PC-9 (cell line): ENCODE results near the gene EGFL8.

Source experiments
- EZH2 ChIP-seq: fragments of 200-600 bp; sonication (generic); IDR thresholded peaks from 2 replicates; pipeline ENCODE4 v1.8.0; 2017; ENCODE audit warnings: antibody characterized with exemption, low read depth
- TF ChIP-seq, protein P1 (sequence below): fragments of 200-600 bp; sonication (generic); conservative IDR thresholded peaks from 2 replicates; pipeline ENCODE4 v1.6.1; 2017; ENCODE audit warnings: mixed run types, antibody characterized with exemption, mild to moderate bottlenecking, moderate library complexity

DNA sequence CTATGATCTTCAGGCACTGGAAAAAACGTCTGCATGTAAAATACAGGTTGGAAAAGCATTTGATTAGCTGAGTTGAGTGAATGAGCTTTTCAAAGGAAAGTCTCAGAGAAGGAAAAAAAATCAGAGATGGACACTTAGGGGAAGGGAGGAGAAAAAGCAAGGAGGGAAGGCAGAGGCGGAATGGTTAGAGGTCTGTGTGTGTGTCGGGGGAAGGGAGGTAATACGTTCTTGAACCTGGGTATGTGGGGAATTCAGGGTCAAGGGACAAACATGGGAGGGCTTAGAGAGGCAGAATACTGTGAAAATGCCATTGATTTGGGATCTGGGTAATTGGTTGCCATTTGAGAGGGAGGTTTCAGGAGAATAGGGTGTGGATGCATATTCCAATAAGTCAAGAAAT lies 17.7 kb upstream of the EGFL8 start:
- TF ChIP-seq, protein P1, sequence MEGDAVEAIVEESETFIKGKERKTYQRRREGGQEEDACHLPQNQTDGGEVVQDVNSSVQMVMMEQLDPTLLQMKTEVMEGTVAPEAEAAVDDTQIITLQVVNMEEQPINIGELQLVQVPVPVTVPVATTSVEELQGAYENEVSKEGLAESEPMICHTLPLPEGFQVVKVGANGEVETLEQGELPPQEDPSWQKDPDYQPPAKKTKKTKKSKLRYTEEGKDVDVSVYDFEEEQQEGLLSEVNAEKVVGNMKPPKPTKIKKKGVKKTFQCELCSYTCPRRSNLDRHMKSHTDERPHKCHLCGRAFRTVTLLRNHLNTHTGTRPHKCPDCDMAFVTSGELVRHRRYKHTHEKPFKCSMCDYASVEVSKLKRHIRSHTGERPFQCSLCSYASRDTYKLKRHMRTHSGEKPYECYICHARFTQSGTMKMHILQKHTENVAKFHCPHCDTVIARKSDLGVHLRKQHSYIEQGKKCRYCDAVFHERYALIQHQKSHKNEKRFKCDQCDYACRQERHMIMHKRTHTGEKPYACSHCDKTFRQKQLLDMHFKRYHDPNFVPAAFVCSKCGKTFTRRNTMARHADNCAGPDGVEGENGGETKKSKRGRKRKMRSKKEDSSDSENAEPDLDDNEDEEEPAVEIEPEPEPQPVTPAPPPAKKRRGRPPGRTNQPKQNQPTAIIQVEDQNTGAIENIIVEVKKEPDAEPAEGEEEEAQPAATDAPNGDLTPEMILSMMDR = no peak
- TF ChIP-seq EZH2 = no peak
